ENCODE measurements around the gene PACSIN1.

DNA sequence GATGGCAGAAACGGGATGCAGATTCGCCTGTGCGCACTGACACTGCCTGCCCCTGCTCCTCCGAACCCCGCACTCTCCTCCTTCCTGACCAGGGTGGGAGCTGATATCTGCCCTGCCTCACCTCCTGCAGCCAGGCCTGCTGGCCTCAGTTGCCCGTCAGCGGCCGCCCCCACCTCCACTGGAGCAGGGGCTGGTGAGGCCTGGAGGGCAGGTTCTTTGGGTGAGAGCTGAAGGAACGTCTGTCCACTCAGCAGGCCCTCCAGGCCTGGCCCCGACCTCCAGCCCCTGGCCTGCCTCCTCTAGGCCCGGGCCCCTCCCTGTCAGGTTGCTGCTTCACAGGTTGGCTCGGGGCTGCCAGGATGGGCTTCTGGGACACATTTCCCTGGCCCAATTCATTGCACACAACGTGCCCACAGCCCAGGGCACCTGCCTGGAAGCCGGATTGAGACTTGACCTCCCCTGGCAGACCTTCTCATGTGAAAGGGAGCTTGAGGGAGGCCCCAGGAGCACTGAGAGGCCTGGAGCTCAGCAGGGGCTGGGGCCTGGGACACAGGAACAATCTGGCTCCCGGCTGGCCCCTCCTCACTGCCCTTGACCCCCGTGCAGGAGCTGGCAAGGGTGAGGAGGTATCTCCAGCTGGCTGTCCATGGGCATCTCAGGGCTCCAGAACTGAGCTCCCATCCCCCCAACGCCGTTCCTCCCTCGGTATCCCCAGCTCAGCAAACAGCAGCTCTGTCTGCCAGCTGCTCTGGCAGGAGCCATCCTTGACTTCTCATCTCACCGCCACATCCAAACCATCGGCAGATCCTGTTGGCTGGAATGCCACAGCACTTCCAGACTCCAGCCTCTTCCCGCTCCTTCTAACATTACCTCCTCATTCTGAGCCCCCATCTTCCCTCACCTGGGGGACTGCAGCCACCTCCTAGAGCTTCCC lies 50.8 kb downstream of the PACSIN1 start:
- TF ChIP-seq, protein P1, sequence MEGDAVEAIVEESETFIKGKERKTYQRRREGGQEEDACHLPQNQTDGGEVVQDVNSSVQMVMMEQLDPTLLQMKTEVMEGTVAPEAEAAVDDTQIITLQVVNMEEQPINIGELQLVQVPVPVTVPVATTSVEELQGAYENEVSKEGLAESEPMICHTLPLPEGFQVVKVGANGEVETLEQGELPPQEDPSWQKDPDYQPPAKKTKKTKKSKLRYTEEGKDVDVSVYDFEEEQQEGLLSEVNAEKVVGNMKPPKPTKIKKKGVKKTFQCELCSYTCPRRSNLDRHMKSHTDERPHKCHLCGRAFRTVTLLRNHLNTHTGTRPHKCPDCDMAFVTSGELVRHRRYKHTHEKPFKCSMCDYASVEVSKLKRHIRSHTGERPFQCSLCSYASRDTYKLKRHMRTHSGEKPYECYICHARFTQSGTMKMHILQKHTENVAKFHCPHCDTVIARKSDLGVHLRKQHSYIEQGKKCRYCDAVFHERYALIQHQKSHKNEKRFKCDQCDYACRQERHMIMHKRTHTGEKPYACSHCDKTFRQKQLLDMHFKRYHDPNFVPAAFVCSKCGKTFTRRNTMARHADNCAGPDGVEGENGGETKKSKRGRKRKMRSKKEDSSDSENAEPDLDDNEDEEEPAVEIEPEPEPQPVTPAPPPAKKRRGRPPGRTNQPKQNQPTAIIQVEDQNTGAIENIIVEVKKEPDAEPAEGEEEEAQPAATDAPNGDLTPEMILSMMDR (IDR thresholded peaks at IDR 0.05) = no peak
- no peak for TF ChIP-seq POLR2A (IDR thresholded peaks at IDR 0.05)
- no peak for TF ChIP-seq EP300 (IDR thresholded peaks at IDR 0.05)
